ENCODE measurements around the gene PCLO.

GRCh38 chr7:82805527-82805960 is 357.1 kb downstream of the PCLO start:
- TF ChIP-seq CTCF (IDR thresholded peaks at IDR 0.05) (no peak), POLR2A (IDR thresholded peaks at IDR 0.05) (no peak)
